DOHH2 (cell line): ENCODE measurements around the gene SMIM38.

Experiments used
- CTCF ChIP-seq: fragments of 200-600 bp; sonication (generic); IDR thresholded peaks from one replicate; pipeline ENCODE4 v1.5.1; 2014; ENCODE audit warnings: antibody characterized with exemption, mild to moderate bottlenecking, low read depth, low read length; ENCODE audit not compliant: poor library complexity, severe bottlenecking
- EZH2phosphoT487 ChIP-seq: fragments of 200-600 bp; sonication (generic); IDR thresholded peaks from 2 replicates; pipeline ENCODE4 v1.6.1; 2017; ENCODE audit warnings: borderline replicate concordance, mild to moderate bottlenecking, antibody characterized with exemption, low read length, moderate library complexity, mixed read lengths

- no peak for TF ChIP-seq CTCF
- no peak for TF ChIP-seq EZH2phosphoT487
Observed at GRCh38 chr11:69138265-69138664, 17.5 kb upstream of the SMIM38 start.
